ENCODE data around the gene MAP2. TPM values are rescaled to one million over a fixed set of nuclear protein-coding genes. Genes with fewer than 3 reads are reported as not detected.

MAP2 gene
- total and polyA plus RNA-seq, 2 of the 13 experiments (the other 11 are each of a cell fraction or from before 2014, with no cell fraction given), result 0.08 TPM; not detected in 1

GRCh38 chr2:209422191-209422754 lies 1.6 kb upstream of the MAP2 start:
- in situ Hi-C loops (cut with HindIII; ENCODE audit: extremely low pct_ligation_motif_present, low pct_unique_long_range_greater_than_20kb) (loop anchor here (10.0 kb wide), 1 partner anchor 1017 kb away; the partner anchor contains the start of gene PTH2R), intact Hi-C loops (cut with micrococcal nuclease; ENCODE audit: unreplicated experiment) (no loop called here)
- BruUV-seq (replicated peaks), result no TSS peak
- Histone ChIP-seq H3K4me3 (replicated peaks in 1 of 3; ENCODE audit: insufficient read depth in 1 of 3, low read depth in 2 of 3, low read length in 3 of 3) (no peak overlapping the region), H3K9ac (ENCODE audit: insufficient read depth, low read depth, low read length) (no peak overlapping the region), H3K4me2 (ENCODE audit: low read depth, low read length) (no peak overlapping the region), H3K9me3 (ENCODE audit: low read length) (no peaks in the 10 kb centered on the region), H3K36me3 (replicated peaks in 1 of 2; ENCODE audit: control insufficient read depth in 1 of 2, insufficient read depth in 2 of 2, low read length in 2 of 2) (no peaks in the 10 kb centered on the region), H2AFZ (ENCODE audit: low read length) (no peak overlapping the region), H3K4me1 (ENCODE audit: insufficient read depth, low read length) (peaks cover 11% of the 10 kb centered on the region), H3K27ac (ENCODE audit: extremely low read length, insufficient read depth, low read length) (no peak overlapping the region), H4K20me1 (ENCODE audit: insufficient read depth, low read length) (no peaks in the 10 kb centered on the region), H3K79me2 (ENCODE audit: insufficient read depth, low read length) (no peaks in the 10 kb centered on the region), H3K27me3 (ENCODE audit: control insufficient read depth in 1 of 2, insufficient read depth in 2 of 2, low read length in 2 of 2) (peaks cover 0 to 5% of the 10 kb centered on the region in 2 experiments; a peak in 2 of 5 replicates)
- ChIA-PET CTCF (ENCODE audit: low intra/inter-chr PET ratio, low total read pairs) (interaction anchor here (2.4 to 2.7 kb wide), 2 partner anchors 88 to 1027 kb away, joined by 11 to 29 read pairs; no protein-coding TSS in a partner anchor), POLR2A (no interaction called here)
- 54% methylated on average over 6 of the region's 6 CpGs for WGBS (ENCODE audit: low lambda C conversion rate)
- FAIRE-seq (no peak), DNase-seq (ENCODE audit: low spot score) (no peak), ATAC-seq (no peak)
- TF ChIP-seq KDM4B (CRISPR knock-in tag; IDR thresholded peaks at IDR 0.05), result no peak
- no peak for TF ChIP-seq NR3C1 (CRISPR knock-in tag; IDR thresholded peaks at IDR 0.05)
- no peak for TF ChIP-seq ZBTB4 (CRISPR knock-in tag; IDR thresholded peaks at IDR 0.05; ENCODE audit: borderline replicate concordance)
- no peak for TF ChIP-seq ZNF354B (CRISPR knock-in tag; IDR thresholded peaks at IDR 0.05)
- no peak for TF ChIP-seq ZNF251 (CRISPR knock-in tag; IDR thresholded peaks at IDR 0.05)
- no peak for TF ChIP-seq JUNB (CRISPR knock-in tag; IDR thresholded peaks at IDR 0.05; ENCODE audit: borderline replicate concordance)
- TF ChIP-seq USF2 (IDR thresholded peaks at IDR 0.05; ENCODE audit: low read depth, low read length), result no peak
- no peak for TF ChIP-seq USF2 (CRISPR knock-in tag; IDR thresholded peaks at IDR 0.05; ENCODE audit: borderline replicate concordance)
- TF ChIP-seq SNAPC5 (CRISPR knock-in tag; IDR thresholded peaks at IDR 0.05; ENCODE audit: borderline replicate concordance), result no peak
- no peak for TF ChIP-seq MED13 (CRISPR knock-in tag; IDR thresholded peaks at IDR 0.05)
- TF ChIP-seq ZBTB34 (CRISPR knock-in tag; IDR thresholded peaks at IDR 0.05), result no peak
- TF ChIP-seq ZNF230 (CRISPR knock-in tag; IDR thresholded peaks at IDR 0.05), result no peak
- TF ChIP-seq ATF3 (CRISPR knock-in tag; IDR thresholded peaks at IDR 0.05), result no peak
- TF ChIP-seq ZKSCAN8 (CRISPR knock-in tag; IDR thresholded peaks at IDR 0.05; ENCODE audit: borderline replicate concordance), result no peak
- no peak for TF ChIP-seq TRAFD1 (CRISPR knock-in tag; IDR thresholded peaks at IDR 0.05; ENCODE audit: borderline replicate concordance)

Data from HepG2 (cell line).